GM19372 (cell line): Measurements from ENCODE around the gene FADS3.

ENCODE experiments used
- ATAC-seq: cut with Tn5 transposase; IDR thresholded peaks from one replicate; pipeline ENCODE4 v1.9.1; 2021; ENCODE audit warnings: mild to moderate bottlenecking, low read depth, moderate library complexity; ENCODE audit not compliant: unreplicated experiment

The FADS3 gene

GRCh38 chr11:61862714-61863547 lies 28.4 kb downstream of the FADS3 start:
- ATAC-seq = no peak

- no peak for ATAC-seq
Observed at GRCh38 chr11:61861634-61862033, 29.7 kb downstream of the FADS3 start.

- ATAC-seq = no peak
Observed at GRCh38 chr11:61860054-61860903, 31.1 kb downstream of the FADS3 start.

GRCh38 chr11:61855939-61856680 lies 35.2 kb downstream of the FADS3 start:
- no peak for ATAC-seq

GRCh38 chr11:61854966-61855714 lies 36.2 kb downstream of the FADS3 start:
- no peak for ATAC-seq

GRCh38 chr11:61854206-61854895 lies 37.0 kb downstream of the FADS3 start:
- ATAC-seq = no peak

- no peak for ATAC-seq
Observed at GRCh38 chr11:61853698-61854169, 37.6 kb downstream of the FADS3 start.

GRCh38 chr11:61851900-61852295 lies 39.4 kb downstream of the FADS3 start:
- ATAC-seq = no peak

GRCh38 chr11:61851113-61851899 lies 40.0 kb downstream of the FADS3 start:
- ATAC-seq = no peak

GRCh38 chr11:61850687-61851086 lies 40.7 kb downstream of the FADS3 start:
- no peak for ATAC-seq

- no peak for ATAC-seq
Observed at GRCh38 chr11:61848631-61849030, 42.7 kb downstream of the FADS3 start.

- ATAC-seq = no peak
Observed at GRCh38 chr11:61847914-61848581, 43.3 kb downstream of the FADS3 start.

GRCh38 chr11:61846362-61847020 lies 44.9 kb downstream of the FADS3 start:
- ATAC-seq = no peak

GRCh38 chr11:61844909-61845565 lies 46.3 kb downstream of the FADS3 start:
- ATAC-seq = no peak

GRCh38 chr11:61842528-61842820 lies 48.9 kb downstream of the FADS3 start:
- ATAC-seq = no peak

GRCh38 chr11:61841636-61842527 lies 49.5 kb downstream of the FADS3 start:
- no peak for ATAC-seq
